GM12891 (cell line): Measurements from ENCODE around the gene CD81.

Source experiments
- POLR2A ChIP-seq: IDR thresholded peaks from 2 replicates; pipeline ENCODE4 v1.6.1; 2011; ENCODE audit warnings: low read depth, low read length, control low read depth
- POLR2AphosphoS5 ChIP-seq: IDR thresholded peaks from 2 replicates; pipeline ENCODE4 v1.6.1; 2011; ENCODE audit warnings: low read depth, low read length, control low read depth
- TAF1 ChIP-seq: IDR thresholded peaks from 2 replicates; pipeline ENCODE4 v1.6.1; 2011; ENCODE audit warnings: low read depth, low read length, control low read depth

- TF ChIP-seq POLR2AphosphoS5 (no peak), POLR2A (no peak), TAF1 (no peak)
These were observed 10.8 kb upstream of the CD81 start for GRCh38 chr11:2366276-2366675.
